SH-SY5Y (cell line): Measurements from ENCODE around the gene KIFAP3.

Source experiments
- GATA2 ChIP-seq: IDR thresholded peaks from 2 replicates; pipeline ENCODE4 v1.6.1; 2011; ENCODE audit warnings: mild to moderate bottlenecking, low read depth, low read length
- GATA3 ChIP-seq: IDR thresholded peaks from 2 replicates; pipeline ENCODE4 v1.6.1; 2011; ENCODE audit warnings: low read depth, mild to moderate bottlenecking, low read length, moderate library complexity

DNA sequence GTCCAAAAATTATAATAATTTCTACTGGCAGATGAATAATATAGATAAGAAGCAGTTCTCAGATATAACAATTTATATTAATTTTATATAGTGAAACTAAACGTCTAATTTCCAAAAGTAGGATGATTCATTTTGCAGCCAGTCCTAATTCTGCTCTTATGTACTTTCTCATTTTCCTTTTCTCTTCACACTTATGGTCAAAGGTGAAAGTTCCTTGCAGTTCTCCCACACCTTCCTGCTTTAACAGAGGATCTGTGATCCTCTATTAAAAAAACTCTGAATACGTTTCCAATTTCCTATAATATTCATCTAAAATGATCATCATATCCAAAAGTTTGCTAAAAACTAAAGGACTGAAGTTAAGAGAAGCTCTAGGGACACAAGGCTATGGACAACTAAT lies 78.5 kb downstream of the KIFAP3 start:
- TF ChIP-seq GATA2 (no peak), GATA3 (no peak)
